Erythroblast (primary cell): ENCODE results near the gene OTOGL.

ENCODE experiments used
- DNase-seq, 2 experiments: peaks; one replicate each; lab custom pipeline; 2025; lab: John Stamatoyannopoulos, UW
- GATA1 ChIP-seq: IDR thresholded peaks from 2 replicates; pipeline ENCODE4 v1.6.1; 2011; ENCODE audit warnings: low read depth, mild to moderate bottlenecking, control low read depth, low read length, moderate library complexity
- POLR2A ChIP-seq: IDR thresholded peaks from 2 replicates; pipeline ENCODE4 v1.6.1; 2011; ENCODE audit warnings: mild to moderate bottlenecking, low read length

Gene OTOGL

GRCh38 chr12:80317899-80318298 is 218.6 kb downstream of the OTOGL start:
- no peak for DNase-seq
- TF ChIP-seq GATA1 (no peak), POLR2A (no peak)

DNA sequence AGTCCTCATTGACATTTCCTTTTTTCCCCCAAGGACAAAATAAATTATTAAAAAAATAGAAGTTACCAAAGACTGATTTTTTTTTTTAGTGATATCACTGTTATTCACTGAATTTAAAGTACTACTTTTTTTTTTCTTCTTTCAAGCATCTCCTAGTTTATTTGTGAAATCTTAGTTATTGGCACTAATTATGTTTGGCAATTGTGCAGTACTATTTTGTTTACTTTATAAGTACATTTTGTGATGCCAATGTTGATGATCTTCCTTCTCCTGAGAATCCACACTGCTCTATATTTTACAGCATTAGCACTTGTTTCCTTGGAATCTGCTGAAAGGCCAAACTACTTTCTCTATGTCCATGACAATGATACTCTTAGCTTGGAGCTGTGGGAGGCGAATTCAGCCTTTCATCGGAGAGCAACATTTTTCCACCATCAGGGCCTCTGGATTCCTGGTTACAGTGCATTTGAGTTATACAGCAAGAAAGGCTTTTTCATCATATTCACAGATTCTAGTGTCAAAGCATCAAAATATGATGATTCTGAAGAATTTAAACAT is 220.9 kb downstream of the OTOGL start:
- no peak for DNase-seq
- TF ChIP-seq POLR2A: no peak
- TF ChIP-seq GATA1: no peak

- TF ChIP-seq POLR2A (no peak), GATA1 (no peak)
- DNase-seq: no peak
These were observed 222.3 kb downstream of the OTOGL start for GRCh38 chr12:80321653-80322052.

DNA sequence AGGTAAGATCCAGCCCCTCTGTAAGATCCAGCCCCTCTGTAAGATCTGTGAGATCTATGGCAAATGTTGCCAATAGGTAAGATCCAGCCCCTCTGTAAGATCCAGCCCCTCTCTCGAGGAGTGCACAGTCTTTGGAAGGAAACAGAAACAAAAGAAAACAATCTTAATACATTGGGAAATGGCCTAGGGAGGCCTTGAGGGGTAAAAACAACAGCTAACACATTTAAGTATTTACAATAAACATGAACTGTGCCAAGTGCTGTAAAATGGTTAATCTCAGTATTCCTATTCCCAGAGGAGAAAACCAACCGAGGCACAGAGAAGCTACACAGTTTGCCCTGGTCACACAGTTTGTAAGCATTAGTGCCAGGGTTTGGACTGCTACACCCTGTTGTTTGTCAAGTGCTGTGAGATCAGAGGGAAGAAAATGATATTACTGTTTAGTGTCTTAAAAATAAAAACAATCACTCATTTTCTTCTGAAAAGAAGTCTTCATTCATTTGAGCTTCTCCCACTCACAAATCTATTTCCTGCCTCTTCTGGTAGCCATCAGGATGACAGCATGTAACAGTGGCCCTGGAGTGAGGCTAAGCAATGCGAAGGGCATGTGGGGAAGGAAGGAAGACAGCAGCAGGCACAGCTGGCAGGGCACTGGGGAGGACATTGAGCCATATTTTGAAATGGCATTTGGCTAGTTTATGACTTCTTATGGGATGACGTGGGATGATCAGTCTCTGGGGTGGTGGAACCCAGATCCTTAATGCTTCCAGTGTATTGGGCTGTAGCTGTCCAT is 226.0 kb downstream of the OTOGL start:
- no peak for DNase-seq
- TF ChIP-seq POLR2A: no peak
- TF ChIP-seq GATA1: no peak

GRCh38 chr12:80332827-80333226 is 233.5 kb downstream of the OTOGL start:
- DNase-seq: no peak
- TF ChIP-seq POLR2A (no peak), GATA1 (no peak)

- no peak for TF ChIP-seq GATA1
- TF ChIP-seq POLR2A: no peak
- DNase-seq: no peak
These were observed 253.1 kb downstream of the OTOGL start for GRCh38 chr12:80352474-80352873.

DNA sequence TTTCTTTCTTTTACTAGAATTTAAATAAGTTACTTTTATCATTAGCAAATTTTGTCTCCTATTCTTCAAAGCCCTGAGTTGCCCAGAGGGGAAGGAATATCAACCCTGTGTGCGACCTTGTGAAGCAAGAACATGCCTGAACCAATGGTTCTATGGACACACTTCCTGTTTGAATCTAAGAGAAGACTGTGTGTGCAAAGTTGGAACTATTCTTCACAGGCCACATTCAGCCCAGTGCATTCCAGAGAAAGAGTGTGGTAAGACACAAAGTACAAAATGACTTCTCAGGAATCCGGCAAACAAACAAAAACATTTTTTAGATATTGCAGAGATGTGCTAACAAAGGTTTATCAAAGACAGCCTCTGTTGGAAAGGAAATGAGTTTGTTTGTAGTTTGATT is 253.9 kb downstream of the OTOGL start:
- TF ChIP-seq GATA1 (no peak), POLR2A (no peak)
- DNase-seq: no peak

DNA sequence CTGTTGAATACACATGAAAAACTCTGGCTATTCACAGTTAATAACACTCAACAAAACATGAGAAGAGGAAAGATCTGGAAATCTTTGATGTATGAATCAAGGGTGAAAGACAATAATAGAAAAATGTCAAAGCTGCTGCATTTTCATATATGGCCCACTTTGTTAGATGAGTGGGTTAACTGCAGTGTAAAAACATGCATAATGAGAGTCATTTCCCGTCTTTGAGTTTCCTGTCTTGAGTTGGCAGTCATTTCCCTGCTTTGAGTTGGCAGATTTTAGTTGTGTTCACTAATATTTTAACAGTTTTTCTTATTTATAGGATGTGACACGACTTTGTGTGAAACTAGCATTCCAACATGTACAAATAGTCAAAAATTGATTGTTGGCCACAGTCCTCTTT is 256.8 kb downstream of the OTOGL start:
- TF ChIP-seq POLR2A (no peak), GATA1 (no peak)
- no peak for DNase-seq

DNA sequence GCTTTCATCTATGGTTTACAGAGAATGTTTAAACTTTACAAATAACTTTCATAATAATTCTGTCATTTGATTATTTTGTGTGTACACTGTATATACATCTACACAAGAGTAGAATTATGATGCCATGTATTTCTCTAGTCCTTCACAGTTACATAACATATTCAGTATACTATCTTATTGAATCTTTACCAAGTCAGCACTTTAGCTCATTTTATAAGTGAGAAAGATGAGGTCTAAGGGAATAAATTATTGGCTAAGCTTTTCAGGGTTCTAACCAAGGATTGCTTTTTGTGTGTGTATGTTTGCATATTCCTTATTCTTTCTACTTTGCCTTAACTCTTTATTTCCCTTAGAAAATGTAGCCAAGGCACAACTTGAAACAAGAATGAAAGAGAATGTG is 260.4 kb downstream of the OTOGL start:
- TF ChIP-seq POLR2A (no peak), GATA1 (no peak)
- DNase-seq: no peak

GRCh38 chr12:80364056-80364455 is 264.7 kb downstream of the OTOGL start:
- DNase-seq: no peak
- TF ChIP-seq POLR2A: no peak

- TF ChIP-seq GATA1 (no peak), POLR2A (no peak)
- no peak for DNase-seq
These were observed 274.3 kb downstream of the OTOGL start for GRCh38 chr12:80373666-80374065.

DNA sequence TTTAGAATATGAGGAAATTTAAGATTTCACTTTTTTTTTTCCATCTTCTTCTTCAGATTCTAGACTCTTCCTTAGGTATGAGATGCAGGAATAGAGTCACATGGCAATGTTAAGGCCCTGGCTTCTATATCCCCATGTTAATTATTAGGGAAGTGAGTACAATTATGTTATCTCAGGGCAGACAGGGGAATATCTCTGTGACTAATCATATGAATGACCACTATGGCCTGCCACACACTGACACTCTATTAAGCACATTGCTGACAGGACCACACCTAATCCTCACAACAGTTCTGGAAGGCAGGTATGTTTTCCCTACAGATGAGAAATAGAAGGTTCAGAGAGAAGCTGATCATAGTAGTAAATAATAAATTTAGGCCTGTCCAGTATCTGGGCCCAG is 275.3 kb downstream of the OTOGL start:
- DNase-seq: no peak
- TF ChIP-seq GATA1 (no peak), POLR2A (no peak)

GRCh38 chr12:80377140-80377794 is 277.9 kb downstream of the OTOGL start:
- no peak for DNase-seq
- TF ChIP-seq GATA1 (no peak), POLR2A (no peak)

- TF ChIP-seq GATA1: no peak
- DNase-seq: no peak
These were observed 281.8 kb downstream of the OTOGL start for GRCh38 chr12:80381121-80381520.

DNA sequence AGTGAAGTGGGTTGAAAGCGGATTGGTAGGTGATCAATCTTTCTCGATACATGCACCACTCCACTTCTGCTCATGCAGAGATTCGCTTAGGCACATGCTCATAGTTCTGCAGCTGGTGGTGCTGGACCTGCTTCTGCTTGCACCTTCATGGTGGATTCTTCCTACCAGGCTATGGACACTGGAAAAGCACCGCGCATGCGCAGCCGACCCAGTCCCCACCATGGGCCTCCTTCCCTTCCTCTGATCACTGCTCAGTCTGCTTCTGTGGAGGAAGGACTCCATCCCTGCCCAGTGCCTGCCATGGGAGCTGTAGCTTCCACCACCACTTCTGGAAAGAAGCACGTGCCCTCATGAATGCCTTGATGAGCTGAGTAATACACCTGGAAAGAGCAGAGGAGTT is 282.9 kb downstream of the OTOGL start:
- no peak for TF ChIP-seq GATA1
- no peak for TF ChIP-seq POLR2A
- no peak for DNase-seq
